T-helper 17 cell (primary cell): ENCODE measurements around the gene CORO2B. TPM values are rescaled to one million over a fixed set of nuclear protein-coding genes. Genes with fewer than 3 reads are reported as not detected.
A peak's percentile ranks its signal among the peaks of the same experiment; 100 is the strongest.

Experiments
- ATAC-seq: fragments of 150-1000 bp; cut with Tn5 transposase; 2 replicates; pipeline ENCODE4 v1.10.0; 2021; ENCODE audit warnings: mild to moderate bottlenecking, moderate library complexity
- DNase-seq, 3 donors: peaks; one replicate each; pipeline versions ENCODE4 v3.0.0 to v3.0.0-alpha.2; 2020 to 2021
- H3K9me3 ChIP-seq: one replicate; pipeline ENCODE4 v1.7.0; 2013; ENCODE audit warnings: low read length, mild to moderate bottlenecking; ENCODE audit not compliant: control insufficient read depth, poor library complexity, severe bottlenecking
- H3K27ac Mint-ChIP-seq: one replicate; pipeline ENCODE4 v1.8.0; 2022; ENCODE audit warnings: mild to moderate bottlenecking, moderate library complexity, mixed read lengths
- H3K27me3 Mint-ChIP-seq: one replicate; pipeline ENCODE4 v1.8.0; 2022; ENCODE audit warnings: mixed read lengths
- H3K36me3 Mint-ChIP-seq: one replicate; pipeline ENCODE4 v1.8.0; 2022; ENCODE audit warnings: low read depth, mixed read lengths
- H3K4me1 Mint-ChIP-seq: one replicate; pipeline ENCODE4 v1.8.0; 2022; ENCODE audit warnings: mild to moderate bottlenecking, mixed read lengths
- H3K4me3 Mint-ChIP-seq: one replicate; pipeline ENCODE4 v1.8.0; 2022; ENCODE audit warnings: mild to moderate bottlenecking, moderate library complexity, mixed read lengths
- total RNA-seq, 4 donors: library from RNA in 2 of 4; stranded (reverse) in 2 of 4; gene quantifications; one replicate each; pipeline ENCODE4 v1.2.3 and lab custom pipeline; 2022 to 2026

The CORO2B gene
- total RNA-seq, 2 donors from 2014 or later: not detected

GRCh38 chr15:68774120-68774519 is 195.3 kb downstream of the CORO2B start:
- no peaks in the 10 kb centered on the region for H3K9me3 ChIP-seq
- ATAC-seq (no peak), DNase-seq (no peak)
- Mint-ChIP-seq H3K36me3 (no peaks in the 10 kb centered on the region), H3K27ac (no peak overlapping the region), H3K4me1 (peaks cover 6% of the 10 kb centered on the region), H3K4me3 (no peak overlapping the region), H3K27me3 (no peaks in the 10 kb centered on the region)

DNA sequence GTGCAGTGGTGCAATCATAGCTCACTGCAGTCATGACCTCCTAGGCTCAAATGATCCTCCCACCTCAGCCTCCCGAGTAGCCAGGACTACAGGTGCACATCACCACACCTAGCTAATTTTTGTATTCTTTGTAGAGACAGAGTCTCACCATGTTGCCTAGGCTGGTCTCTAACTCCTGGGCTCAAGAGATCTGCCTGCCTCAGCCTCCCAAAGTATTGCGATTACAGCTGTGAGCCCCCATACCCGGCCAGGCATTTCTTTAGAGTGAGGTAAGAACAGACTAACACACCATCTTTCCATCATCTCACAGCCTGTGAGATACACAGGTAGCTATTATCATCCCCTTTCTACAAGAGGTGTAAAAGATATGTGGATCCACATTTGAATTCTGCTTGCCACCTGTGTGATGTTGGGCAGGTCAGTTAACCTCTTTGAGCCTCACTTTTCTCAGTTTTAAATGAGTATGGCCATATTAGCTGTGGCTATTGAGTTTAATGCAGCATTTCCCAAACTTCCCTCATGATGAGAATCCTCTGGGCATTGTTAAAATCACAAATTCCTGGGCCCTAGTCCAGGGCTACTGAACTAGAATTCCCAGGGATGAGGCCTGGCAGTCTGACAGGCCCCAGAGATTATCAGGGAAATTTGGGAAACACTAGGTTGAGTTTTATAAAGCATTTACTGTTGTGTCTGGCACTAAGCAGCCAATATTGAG is 195.9 kb downstream of the CORO2B start:
- Mint-ChIP-seq H3K36me3 (no peaks in the 10 kb centered on the region), H3K4me3 (no peak overlapping the region), H3K4me1 (peaks cover 3% of the 10 kb centered on the region), H3K27ac (no peak overlapping the region), H3K27me3 (no peaks in the 10 kb centered on the region)
- H3K9me3 ChIP-seq: no peaks in the 10 kb centered on the region
- no peak for DNase-seq
- ATAC-seq: no peak

GRCh38 chr15:68775236-68775577 is 196.4 kb downstream of the CORO2B start:
- Mint-ChIP-seq H3K36me3 (no peaks in the 10 kb centered on the region), H3K4me3 (no peak overlapping the region)

GRCh38 chr15:68775671-68776476 is 197.1 kb downstream of the CORO2B start:
- Mint-ChIP-seq H3K4me3 (no peak overlapping the region), H3K36me3 (no peaks in the 10 kb centered on the region), H3K27me3 (no peaks in the 10 kb centered on the region), H3K27ac (no peak overlapping the region), H3K4me1 (peaks cover 3% of the 10 kb centered on the region)
- DNase-seq (no peak), ATAC-seq (no peak)
- H3K9me3 ChIP-seq: no peaks in the 10 kb centered on the region

More at GRCh38 chr15:68775236-68775577, 196.4 kb downstream of the CORO2B start:
- DNase-seq (no peak), ATAC-seq (no peak)
- Mint-ChIP-seq H3K27me3 (no peaks in the 10 kb centered on the region), H3K4me1 (peaks cover 3% of the 10 kb centered on the region), H3K27ac (no peak overlapping the region)
- no peaks in the 10 kb centered on the region for H3K9me3 ChIP-seq

GRCh38 chr15:68776477-68777270 is 197.9 kb downstream of the CORO2B start:
- no peak for ATAC-seq
- H3K4me1 Mint-ChIP-seq: peaks cover 3% of the 10 kb centered on the region

More at GRCh38 chr15:68776477-68777270, 197.9 kb downstream of the CORO2B start:
- Mint-ChIP-seq H3K36me3 (no peaks in the 10 kb centered on the region), H3K27me3 (no peaks in the 10 kb centered on the region), H3K27ac (no peak overlapping the region), H3K4me3 (peak overlapping the region; percentile 8)
- no peaks in the 10 kb centered on the region for H3K9me3 ChIP-seq
- DNase-seq: no peak

Other genes with a start within 250 kb of the CORO2B start
- gene ITGA11, start 146.8 kb upstream of the CORO2B start, total RNA-seq: under 1 TPM in 1 of 2 donors, not detected in 1; 0.17 TPM
- gene ANP32A, start 241.9 kb downstream of the CORO2B start, total RNA-seq: 10 to 100 TPM; 78.7 to 83.3 TPM